Measurements from ENCODE around the gene HIRIP3.

HIRIP3 gene

DNA sequence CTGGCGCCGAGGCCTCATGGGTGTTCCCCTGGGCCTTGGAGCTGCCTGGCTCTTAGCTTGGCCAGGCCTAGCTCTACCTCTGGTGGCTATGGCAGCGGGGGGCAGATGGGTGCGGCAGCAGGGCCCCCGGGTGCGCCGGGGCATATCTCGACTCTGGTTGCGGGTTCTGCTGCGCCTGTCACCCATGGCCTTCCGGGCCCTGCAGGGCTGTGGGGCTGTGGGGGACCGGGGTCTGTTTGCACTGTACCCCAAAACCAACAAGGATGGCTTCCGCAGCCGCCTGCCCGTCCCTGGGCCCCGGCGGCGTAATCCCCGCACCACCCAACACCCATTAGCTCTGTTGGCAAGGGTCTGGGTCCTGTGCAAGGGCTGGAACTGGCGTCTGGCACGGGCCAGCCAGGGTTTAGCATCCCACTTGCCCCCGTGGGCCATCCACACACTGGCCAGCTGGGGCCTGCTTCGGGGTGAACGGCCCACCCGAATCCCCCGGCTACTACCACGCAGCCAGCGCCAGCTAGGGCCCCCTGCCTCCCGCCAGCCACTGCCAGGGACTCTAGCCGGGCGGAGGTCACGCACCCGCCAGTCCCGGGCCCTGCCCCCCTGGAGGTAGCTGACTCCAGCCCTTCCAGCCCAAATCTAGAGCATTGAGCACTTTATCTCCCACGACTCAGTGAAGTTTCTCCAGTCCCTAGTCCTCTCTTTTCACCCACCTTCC lies 7.9 kb downstream of the HIRIP3 start:
- Mint-ChIP-seq H3K27ac (no peak overlapping the region), H3K27me3 (no peaks in the 10 kb centered on the region), H3K36me3 (peaks cover 63% of the 10 kb centered on the region), H3K9me3 (no peaks in the 10 kb centered on the region), H3K4me1 (no peaks in the 10 kb centered on the region), H3K4me3 (no peak overlapping the region)
- DNase-seq, result no peak
- CTCF ChIA-PET, result interaction anchor here (1.2 kb wide), 1 partner anchor 9 kb away, joined by 3 read pairs; no protein-coding TSS in a partner anchor

GRCh38 chr16:29986931-29987330 lies 8.5 kb downstream of the HIRIP3 start:
- DNase-seq, result no peak
- CTCF ChIA-PET, result interaction anchor here (1.2 kb wide), 1 partner anchor 8 kb away, joined by 3 read pairs; no protein-coding TSS in a partner anchor
- H3K4me1 Mint-ChIP-seq, result no peaks in the 10 kb centered on the region
- no peaks in the 10 kb centered on the region for H3K27me3 Mint-ChIP-seq
- H3K9me3 Mint-ChIP-seq, result no peaks in the 10 kb centered on the region
- H3K36me3 Mint-ChIP-seq, result peaks cover 68% of the 10 kb centered on the region
- H3K4me3 Mint-ChIP-seq, result no peak overlapping the region
- no peak overlapping the region for H3K27ac Mint-ChIP-seq

- no peak for DNase-seq
- Mint-ChIP-seq H3K27ac (peak overlapping the region; percentile 19), H3K4me1 (no peaks in the 10 kb centered on the region), H3K9me3 (no peaks in the 10 kb centered on the region), H3K4me3 (no peak overlapping the region), H3K36me3 (peaks cover 66% of the 10 kb centered on the region), H3K27me3 (no peaks in the 10 kb centered on the region)
- CTCF ChIA-PET, result interaction anchor here (1.6 kb wide), 1 partner anchor 46 kb away, joined by 4 read pairs; no protein-coding TSS in a partner anchor
Observed at GRCh38 chr16:29986231-29986630, 9.2 kb downstream of the HIRIP3 start.

GRCh38 chr16:29985271-29985811 lies 10.1 kb downstream of the HIRIP3 start:
- peaks cover 68% of the 10 kb centered on the region for H3K36me3 Mint-ChIP-seq
- no peaks in the 10 kb centered on the region for H3K9me3 Mint-ChIP-seq
- H3K4me3 Mint-ChIP-seq, result no peak overlapping the region
- H3K27me3 Mint-ChIP-seq, result no peaks in the 10 kb centered on the region
- no peak for DNase-seq
- no peak overlapping the region for H3K27ac Mint-ChIP-seq
- no peaks in the 10 kb centered on the region for H3K4me1 Mint-ChIP-seq
- CTCF ChIA-PET, result interaction anchor here (1.6 kb wide), 1 partner anchor 47 kb away, joined by 4 read pairs; no protein-coding TSS in a partner anchor

DNA sequence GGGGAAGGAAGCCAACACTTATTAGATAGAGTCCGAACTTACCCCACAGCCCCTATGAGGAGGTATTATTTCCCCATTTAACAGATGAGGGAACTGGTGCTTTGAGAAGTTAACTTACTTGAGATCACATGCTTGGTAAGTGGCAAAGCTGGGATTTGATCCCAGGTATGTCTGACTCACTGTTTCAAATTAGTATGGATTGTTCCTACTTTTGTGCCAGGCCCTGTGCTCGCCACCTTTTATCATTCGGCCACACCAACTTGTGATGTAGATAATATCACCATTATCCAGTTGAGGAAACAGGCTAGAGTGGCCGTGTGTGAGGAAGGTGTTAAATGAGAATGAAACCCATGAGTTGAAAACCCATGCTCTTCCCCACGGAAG lies 10.7 kb downstream of the HIRIP3 start:
- Mint-ChIP-seq H3K36me3 (peaks cover 69% of the 10 kb centered on the region), H3K27ac (no peak overlapping the region), H3K9me3 (no peaks in the 10 kb centered on the region), H3K4me3 (no peak overlapping the region), H3K27me3 (no peaks in the 10 kb centered on the region), H3K4me1 (no peaks in the 10 kb centered on the region)
- CTCF ChIA-PET, result interaction anchor here (1.6 kb wide), 1 partner anchor 47 kb away, joined by 4 read pairs; no protein-coding TSS in a partner anchor
- no peak for DNase-seq

DNA sequence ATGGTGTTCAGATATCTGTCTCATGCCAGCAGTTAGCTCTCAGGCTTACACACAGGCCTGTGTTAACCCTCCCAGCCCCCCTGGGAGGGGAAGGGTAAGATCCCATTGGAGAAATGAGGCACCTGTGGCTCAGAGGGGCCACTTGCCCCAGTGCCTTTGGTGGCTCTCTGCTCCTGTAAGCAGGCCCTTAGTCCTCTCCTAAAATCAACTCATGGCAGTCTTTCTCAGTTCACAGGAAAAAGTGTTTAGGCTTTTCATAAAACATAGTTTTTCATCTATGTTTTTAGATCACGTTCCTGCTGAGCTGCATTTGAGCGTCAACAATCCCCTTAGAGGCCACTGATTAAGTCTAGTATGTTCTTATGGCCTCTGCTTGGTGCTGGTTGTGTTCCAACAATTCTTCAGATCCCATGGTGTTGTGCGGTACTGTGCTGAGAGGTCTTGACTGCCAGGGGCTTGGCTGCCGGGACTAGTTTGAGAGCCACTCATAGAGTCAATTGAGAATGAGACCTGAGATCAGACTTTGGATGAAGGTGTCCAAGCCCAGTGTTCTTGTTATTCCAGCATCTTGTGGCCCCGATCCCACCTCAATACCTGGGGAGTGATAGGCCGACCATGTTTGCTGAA lies 11.2 kb downstream of the HIRIP3 start:
- peaks cover 70% of the 10 kb centered on the region for H3K36me3 Mint-ChIP-seq
- no peak overlapping the region for H3K27ac Mint-ChIP-seq
- CTCF ChIA-PET, result no interaction called here
- DNase-seq, result no peak
- H3K4me3 Mint-ChIP-seq, result no peak overlapping the region
- H3K4me1 Mint-ChIP-seq, result no peaks in the 10 kb centered on the region
- H3K9me3 Mint-ChIP-seq, result no peaks in the 10 kb centered on the region
- no peaks in the 10 kb centered on the region for H3K27me3 Mint-ChIP-seq

- Mint-ChIP-seq H3K36me3 (peaks cover 71% of the 10 kb centered on the region), H3K27me3 (no peaks in the 10 kb centered on the region), H3K4me3 (no peak overlapping the region), H3K4me1 (no peaks in the 10 kb centered on the region), H3K27ac (no peak overlapping the region), H3K9me3 (no peaks in the 10 kb centered on the region)
- DNase-seq, result no peak
- CTCF ChIA-PET, result no interaction called here
Observed at GRCh38 chr16:29983420-29984136, 11.8 kb downstream of the HIRIP3 start.

DNA sequence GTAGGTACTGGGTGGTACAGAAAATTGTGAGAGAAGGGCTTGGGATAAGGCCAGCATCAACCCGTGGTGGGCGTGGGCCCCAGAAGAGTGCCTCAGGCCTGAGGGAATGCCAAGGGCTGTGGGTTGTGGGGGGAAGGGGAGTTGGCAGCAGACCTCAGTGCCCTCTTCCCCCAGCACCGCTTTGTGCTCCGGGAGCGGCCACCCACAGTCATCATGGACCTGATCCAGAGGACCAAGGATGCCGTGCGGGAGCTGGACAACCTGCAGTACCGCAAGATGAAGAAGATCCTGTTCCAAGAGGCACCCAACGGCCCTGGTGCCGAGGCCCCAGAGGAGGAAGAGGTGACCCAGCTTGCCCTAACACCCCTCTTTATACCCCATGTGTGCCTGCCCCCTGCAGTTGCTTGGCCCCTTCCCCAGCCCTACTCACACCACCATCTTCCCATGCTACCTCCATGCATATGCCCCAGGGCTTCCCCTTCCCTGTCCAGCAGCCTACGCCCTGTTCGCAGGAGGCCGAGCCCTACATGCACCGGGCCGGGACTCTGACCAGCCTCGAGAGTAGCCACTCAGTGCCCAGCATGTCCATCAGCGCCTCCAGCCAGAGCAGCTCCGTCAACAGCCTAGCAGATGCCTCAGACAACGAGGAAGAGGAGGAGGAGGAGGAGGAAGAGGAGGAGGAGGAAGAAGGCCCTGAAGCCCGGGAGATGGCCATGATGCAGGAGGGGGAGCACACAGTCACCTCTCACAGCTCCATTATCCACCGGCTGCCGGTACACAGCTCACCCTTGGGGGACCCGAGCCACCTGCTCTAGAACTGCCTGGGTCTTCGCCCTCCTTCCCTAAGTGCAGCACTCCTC lies 12.6 kb downstream of the HIRIP3 start:
- H3K9me3 Mint-ChIP-seq, result no peaks in the 10 kb centered on the region
- no peaks in the 10 kb centered on the region for H3K27me3 Mint-ChIP-seq
- H3K27ac Mint-ChIP-seq, result no peak overlapping the region
- no peak for DNase-seq
- H3K36me3 Mint-ChIP-seq, result peaks cover 73% of the 10 kb centered on the region
- CTCF ChIA-PET, result no interaction called here
- no peaks in the 10 kb centered on the region for H3K4me1 Mint-ChIP-seq
- no peak overlapping the region for H3K4me3 Mint-ChIP-seq

DNA sequence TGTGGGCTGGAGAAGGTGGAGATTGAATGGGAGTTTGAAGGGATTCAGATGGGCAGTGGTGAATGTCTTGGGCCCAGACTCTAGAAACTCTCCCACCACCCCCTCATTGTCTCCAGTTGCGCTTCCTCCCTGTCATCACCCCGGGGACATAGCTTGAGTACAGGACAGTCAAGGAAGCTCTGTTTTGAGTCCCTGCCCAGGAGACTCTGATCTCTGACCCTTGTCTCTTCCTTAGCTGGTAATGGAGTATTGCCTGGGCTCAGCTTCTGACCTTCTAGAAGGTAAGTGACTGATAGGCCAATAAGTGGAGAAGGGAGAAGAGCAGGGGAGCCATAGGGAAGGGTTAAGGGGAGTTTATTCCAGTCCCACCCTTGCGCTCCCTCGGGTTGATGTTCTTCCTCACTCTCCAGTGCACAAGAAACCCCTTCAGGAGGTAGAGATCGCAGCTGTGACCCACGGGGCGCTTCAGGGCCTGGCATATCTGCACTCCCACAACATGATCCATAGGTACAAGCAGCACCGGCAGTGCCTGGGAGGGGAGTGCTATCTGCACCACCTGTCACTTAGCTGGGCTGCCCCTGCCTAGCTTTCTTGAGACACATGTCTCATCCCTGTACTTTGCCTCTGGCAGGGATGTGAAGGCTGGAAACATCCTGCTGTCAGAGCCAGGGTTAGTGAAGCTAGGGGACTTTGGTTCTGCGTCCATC lies 16.7 kb downstream of the HIRIP3 start:
- H3K4me3 Mint-ChIP-seq, result no peak overlapping the region
- no peak for DNase-seq
- CTCF ChIA-PET, result interaction anchor here (1.0 kb wide), 1 partner anchor 9 kb away, joined by 3 read pairs; no protein-coding TSS in a partner anchor
- no peak overlapping the region for H3K27ac Mint-ChIP-seq
- peaks cover 47% of the 10 kb centered on the region for H3K36me3 Mint-ChIP-seq
- H3K27me3 Mint-ChIP-seq, result no peaks in the 10 kb centered on the region
- no peaks in the 10 kb centered on the region for H3K9me3 Mint-ChIP-seq
- H3K4me1 Mint-ChIP-seq, result peaks cover 27% of the 10 kb centered on the region

DNA sequence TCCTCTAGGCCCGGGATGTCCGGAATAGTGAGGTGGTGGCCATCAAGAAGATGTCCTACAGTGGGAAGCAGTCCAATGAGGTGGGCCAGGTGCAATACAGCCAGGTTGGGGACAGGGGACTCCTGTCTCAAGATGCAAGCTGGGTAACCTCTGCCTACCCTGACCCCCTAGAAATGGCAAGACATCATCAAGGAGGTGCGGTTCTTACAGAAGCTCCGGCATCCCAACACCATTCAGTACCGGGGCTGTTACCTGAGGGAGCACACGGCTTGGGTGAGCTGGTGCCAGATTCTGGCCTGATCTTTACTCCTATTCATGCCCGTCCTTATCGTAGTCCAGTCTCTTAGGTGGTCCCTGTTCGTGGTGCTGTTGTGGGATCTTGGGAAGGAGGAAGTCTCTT lies 17.3 kb downstream of the HIRIP3 start:
- DNase-seq, result no peak
- no peak overlapping the region for H3K27ac Mint-ChIP-seq
- H3K4me1 Mint-ChIP-seq, result peaks cover 31% of the 10 kb centered on the region
- peaks cover 46% of the 10 kb centered on the region for H3K36me3 Mint-ChIP-seq
- H3K27me3 Mint-ChIP-seq, result no peaks in the 10 kb centered on the region
- CTCF ChIA-PET, result no interaction called here
- H3K4me3 Mint-ChIP-seq, result no peak overlapping the region
- no peaks in the 10 kb centered on the region for H3K9me3 Mint-ChIP-seq

DNA sequence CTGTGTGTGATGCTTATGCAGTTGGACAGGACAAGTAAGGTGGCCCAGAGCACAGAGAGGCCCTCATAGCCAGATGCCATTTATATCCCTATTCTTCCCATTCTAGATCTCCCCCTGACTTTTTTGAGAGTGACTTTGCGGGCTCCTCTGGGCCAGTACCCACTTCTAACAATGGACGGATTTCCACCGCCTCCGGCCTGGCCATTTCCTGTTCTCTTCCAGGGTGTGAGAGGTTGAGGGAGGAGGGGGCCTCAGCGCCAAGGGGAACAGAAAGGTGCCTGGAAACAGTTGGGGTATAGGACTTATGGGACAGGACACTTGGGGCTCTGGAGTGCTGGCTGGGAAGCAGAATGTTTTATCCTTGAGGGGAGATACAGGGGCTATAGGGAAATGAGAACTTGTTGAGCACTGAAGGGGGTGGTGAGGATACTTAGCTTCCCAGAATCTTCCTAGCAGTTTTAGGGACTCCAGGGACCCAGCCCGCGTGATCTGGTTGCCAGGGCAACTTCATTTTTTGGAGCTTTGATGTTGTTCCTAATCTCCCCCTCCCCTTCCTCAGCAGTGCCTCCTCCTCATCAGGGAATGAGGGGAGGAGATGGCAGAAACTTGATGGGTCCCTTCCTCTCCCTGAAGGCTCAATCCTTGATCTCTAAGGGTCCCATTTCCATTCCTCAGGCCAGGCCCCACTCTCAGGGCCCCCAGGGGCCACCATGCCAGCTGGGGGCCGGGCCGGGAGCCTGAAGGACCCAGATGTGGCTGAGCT lies 18.2 kb downstream of the HIRIP3 start:
- CTCF ChIA-PET, result interaction anchor here (1.8 kb wide), 1 partner anchor 28 kb away, joined by 6 read pairs; no protein-coding TSS in a partner anchor

GRCh38 chr16:29975811-29976511 lies 19.5 kb downstream of the HIRIP3 start:
- CTCF ChIA-PET, result interaction anchor here (1.8 kb wide), 1 partner anchor 29 kb away, joined by 6 read pairs; no protein-coding TSS in a partner anchor
- DNase-seq, result no peak
- H3K9me3 Mint-ChIP-seq, result no peaks in the 10 kb centered on the region
- H3K36me3 Mint-ChIP-seq, result peaks cover 44% of the 10 kb centered on the region
- H3K4me1 Mint-ChIP-seq, result peaks cover 38% of the 10 kb centered on the region
- peak overlapping the region; percentile 50 for H3K27ac Mint-ChIP-seq
- H3K27me3 Mint-ChIP-seq, result no peaks in the 10 kb centered on the region
- H3K4me3 Mint-ChIP-seq, result peak overlapping the region; percentile 81

More for the DNA sequence above, 18.2 kb downstream of the HIRIP3 start:
- peaks cover 43% of the 10 kb centered on the region for H3K36me3 Mint-ChIP-seq
- no peaks in the 10 kb centered on the region for H3K27me3 Mint-ChIP-seq
- no peaks in the 10 kb centered on the region for H3K9me3 Mint-ChIP-seq
- no peak overlapping the region for H3K27ac Mint-ChIP-seq
- H3K4me3 Mint-ChIP-seq, result no peak overlapping the region
- H3K4me1 Mint-ChIP-seq, result peaks cover 35% of the 10 kb centered on the region
- DNase-seq, result no peak

All from activated naive CD4-positive, alpha-beta T cell treated with anti-CD3 and anti-CD28 coated beads, Interleukin-2, amount 10 ng/mL, durations not matched to agents 7 days and 5 days (primary cell).